SKM-1 treated with dmso at 0.1 percent for 144 hours (cell line): ENCODE data around the gene CREB5.

Source experiments
- DNase-seq: peaks from one replicate; lab custom pipeline; 2025; ENCODE audit not compliant: unreplicated experiment; lab: John Stamatoyannopoulos, UW

CREB5 gene

GRCh38 chr7:28871631-28872030 is 459.3 kb downstream of the CREB5 start:
- DNase-seq = no peak

GRCh38 chr7:28872226-28872625 is 459.9 kb downstream of the CREB5 start:
- DNase-seq = no peak

GRCh38 chr7:28873365-28873764 is 461.0 kb downstream of the CREB5 start:
- no peak for DNase-seq

GRCh38 chr7:28874001-28874400 is 461.7 kb downstream of the CREB5 start:
- no peak for DNase-seq
